Fibroblast of pulmonary artery (primary cell): ENCODE data around the gene STAMBPL1.
A peak's percentile ranks its signal among the peaks of the same experiment; 100 is the strongest.

Experiments used
- DNase-seq: peaks from one replicate; pipeline ENCODE4 v3.0.0-alpha.2; 2010; ENCODE audit warnings: low read depth
- H3K4me3 ChIP-seq: replicated peaks from 2 replicates; pipeline ENCODE4 v1.5.1; 2011; ENCODE audit warnings: low read depth, mild to moderate bottlenecking, control low read depth, low read length, moderate library complexity
- CTCF ChIP-seq: IDR thresholded peaks from 2 replicates; pipeline ENCODE4 v1.5.1; 2011; ENCODE audit warnings: mild to moderate bottlenecking, control low read depth, low read length, inconsistent platforms; ENCODE audit errors: missing control alignments

The STAMBPL1 gene

GRCh38 chr10:88873757-88874156 is 6.3 kb upstream of the STAMBPL1 start:
- H3K4me3 ChIP-seq, result no peak overlapping the region
- DNase-seq, result no peak
- TF ChIP-seq CTCF, result no peak

GRCh38 chr10:88874281-88874680 is 5.8 kb upstream of the STAMBPL1 start:
- DNase-seq, result no peak
- no peak for TF ChIP-seq CTCF
- H3K4me3 ChIP-seq, result no peak overlapping the region

GRCh38 chr10:88875081-88875480 is 5.0 kb upstream of the STAMBPL1 start:
- no peak overlapping the region for H3K4me3 ChIP-seq
- DNase-seq, result no peak
- TF ChIP-seq CTCF, result no peak

- H3K4me3 ChIP-seq, result no peak overlapping the region
- DNase-seq, result no peak
- no peak for TF ChIP-seq CTCF
These were observed 2.7 kb upstream of the STAMBPL1 start for GRCh38 chr10:88877298-88877697.

GRCh38 chr10:88880282-88881076 is 434 bp downstream of the STAMBPL1 start:
- TF ChIP-seq CTCF, result peak; percentile 18
- H3K4me3 ChIP-seq, result peak overlapping the region; percentile 74
- peak; percentile 84 for DNase-seq

- peak overlapping the region; percentile 74 for H3K4me3 ChIP-seq
- DNase-seq, result no peak
These were observed 1.3 kb downstream of the STAMBPL1 start for GRCh38 chr10:88881320-88881719.

More at GRCh38 chr10:88881320-88881719, 1.3 kb downstream of the STAMBPL1 start:
- no peak for TF ChIP-seq CTCF
